GM10248 (cell line): ENCODE measurements around the gene ANO2.

ENCODE experiments used
- CTCF ChIA-PET: fragments of 300-600 bp; sonication (Branson Sonifier 250); formaldehyde crosslinking; extraction: SDS; loops from one replicate; lab custom pipeline; 2021; ENCODE audit warnings: antibody characterized with exemption; lab: Yijun Ruan, JAX
- POLR2A ChIA-PET: fragments of 350-650 bp; sonication (Branson Sonifier 250); formaldehyde crosslinking; extraction: SDS; loops from one replicate; lab custom pipeline; 2020; ENCODE audit warnings: antibody characterized with exemption; lab: Yijun Ruan, JAX
- DNase-seq: peaks from one replicate; pipeline ENCODE4 v3.0.0; 2012; ENCODE audit errors: extremely low spot score
- CTCF ChIP-seq: IDR thresholded peaks from 2 replicates; pipeline ENCODE4 v1.5.1; 2012; ENCODE audit warnings: mild to moderate bottlenecking, low read depth; ENCODE audit errors: extremely low read depth, missing control alignments, control extremely low read depth

ANO2 gene

GRCh38 chr12:5984873-5985272, 39.8 kb upstream of the ANO2 start:
- POLR2A ChIA-PET = no interaction called here
- CTCF ChIA-PET = no interaction called here
- DNase-seq = no peak
- TF ChIP-seq CTCF = no peak

- ChIA-PET CTCF (interaction anchor here (1.9 to 2.8 kb wide), 2 partner anchors 8 to 56 kb away, joined by 12 read pairs; no protein-coding TSS in a partner anchor), POLR2A (no interaction called here)
- TF ChIP-seq CTCF = no peak
- DNase-seq = no peak
Measured at GRCh38 chr12:5982106-5982505, 37.0 kb upstream of the ANO2 start.

- DNase-seq = no peak
- TF ChIP-seq CTCF = no peak
- ChIA-PET CTCF (interaction anchor here (1.9 kb wide), 1 partner anchor 11 kb away, joined by 8 read pairs; no protein-coding TSS in a partner anchor), POLR2A (no interaction called here)
Measured at GRCh38 chr12:5977556-5977955, 32.5 kb upstream of the ANO2 start.

GRCh38 chr12:5976711-5977110, 31.7 kb upstream of the ANO2 start:
- CTCF ChIA-PET = interaction anchor here (0.8 to 1.9 kb wide), 2 partner anchors 9 to 12 kb away, joined by 3 to 8 read pairs; no protein-coding TSS in a partner anchor
- TF ChIP-seq CTCF = no peak
- POLR2A ChIA-PET = no interaction called here
- DNase-seq = no peak

GRCh38 chr12:5976196-5976595, 31.1 kb upstream of the ANO2 start:
- POLR2A ChIA-PET = no interaction called here
- CTCF ChIA-PET = interaction anchor here (1.9 kb wide), 1 partner anchor 12 kb away, joined by 8 read pairs; no protein-coding TSS in a partner anchor
- DNase-seq = no peak
- no peak for TF ChIP-seq CTCF

- CTCF ChIA-PET = interaction anchor here (1.5 to 1.7 kb wide), 2 partner anchors 14 to 64 kb away, joined by 4 to 6 read pairs; no protein-coding TSS in a partner anchor
- no peak for DNase-seq
- POLR2A ChIA-PET = no interaction called here
- TF ChIP-seq CTCF = no peak
Measured at GRCh38 chr12:5973461-5974115, 28.5 kb upstream of the ANO2 start.

- no peak for DNase-seq
- no peak for TF ChIP-seq CTCF
- ChIA-PET CTCF (interaction anchor here (1.3 to 1.7 kb wide), 2 partner anchors 16 to 66 kb away, joined by 4 to 6 read pairs; no protein-coding TSS in a partner anchor), POLR2A (no interaction called here)
Measured at GRCh38 chr12:5972387-5972786, 27.3 kb upstream of the ANO2 start.
